H1 (cell line): ENCODE results near the gene BRSK2.
A peak's percentile ranks its signal among the peaks of the same experiment; 100 is the strongest.

Experiments
- EGR1 ChIP-seq: IDR thresholded peaks from 2 replicates; pipeline ENCODE4 v1.6.1; 2011; ENCODE audit warnings: low read depth, low read length, borderline replicate concordance
- GABPA ChIP-seq: IDR thresholded peaks from 2 replicates; pipeline ENCODE4 v1.6.1; 2011; ENCODE audit warnings: mild to moderate bottlenecking, low read length, moderate library complexity, borderline replicate concordance; ENCODE audit not compliant: insufficient read depth
- MAX ChIP-seq: IDR thresholded peaks from 2 replicates; pipeline ENCODE4 v1.6.1; 2012; ENCODE audit warnings: inconsistent platforms
- NANOG ChIP-seq: IDR thresholded peaks from 2 replicates; pipeline ENCODE4 v1.6.1; 2011; ENCODE audit warnings: low read length, low read depth, mild to moderate bottlenecking, inconsistent platforms; ENCODE audit not compliant: insufficient read depth, poor library complexity, severe bottlenecking
- POLR2A ChIP-seq, 2 experiments: IDR thresholded peaks; 1 replicate in 1 of 2; 2 replicates in 1 of 2; pipeline ENCODE4 v1.6.1; 2011; ENCODE audit warnings: low read depth in 2 of 2, low read length in 2 of 2, mild to moderate bottlenecking in 2 of 2; ENCODE audit errors: control extremely low read depth in 1 of 2
- POLR2AphosphoS5 ChIP-seq: IDR thresholded peaks from 2 replicates; pipeline ENCODE4 v1.6.1; 2011; ENCODE audit warnings: low read depth, low read length
- RNF2 ChIP-seq: fragments of 200-900, 300-1000 bp; sonication (generic); IDR thresholded peaks from 2 replicates; pipeline ENCODE4 v1.7.1; 2016; ENCODE audit warnings: borderline replicate concordance, low read depth, mild to moderate bottlenecking, antibody characterized with exemption, low read length; ENCODE audit not compliant: poor library complexity, severe bottlenecking; ENCODE audit errors: missing control alignments
- SIN3A ChIP-seq, 2 experiments: IDR thresholded peaks in 1 of 2; conservative IDR thresholded peaks in 1 of 2; 2 replicates each; pipeline ENCODE4 v1.6.1; 2011 to 2012; ENCODE audit warnings: low read length in 2 of 2, improper control_type of control experiment in 1 of 2, low read depth in 1 of 2, mild to moderate bottlenecking in 1 of 2
- SP4 ChIP-seq: IDR thresholded peaks from 2 replicates; pipeline ENCODE4 v1.6.1; 2012; ENCODE audit warnings: low read length, inconsistent platforms
- TEAD4 ChIP-seq: IDR thresholded peaks from 2 replicates; pipeline ENCODE4 v1.6.1; 2012; ENCODE audit warnings: low read depth, low read length, inconsistent platforms, mixed read lengths
- TF ChIP-seq, protein P1 (sequence below), 3 experiments: IDR thresholded peaks; 1 replicate in 2 of 3; 2 replicates in 1 of 3; pipeline versions ENCODE4 v1.5.1 to v1.6.1; 2011; ENCODE audit warnings: low read length in 3 of 3, mild to moderate bottlenecking in 3 of 3, inconsistent platforms in 2 of 3, low read depth in 1 of 3, moderate library complexity in 1 of 3; ENCODE audit not compliant: insufficient read depth in 1 of 3; ENCODE audit errors: control extremely low read depth in 1 of 3
- TF ChIP-seq, protein P2 (sequence below): IDR thresholded peaks from 2 replicates; pipeline ENCODE4 v1.6.1; 2011; ENCODE audit warnings: low read length, improper control_type of control experiment

- TF ChIP-seq, protein P1, sequence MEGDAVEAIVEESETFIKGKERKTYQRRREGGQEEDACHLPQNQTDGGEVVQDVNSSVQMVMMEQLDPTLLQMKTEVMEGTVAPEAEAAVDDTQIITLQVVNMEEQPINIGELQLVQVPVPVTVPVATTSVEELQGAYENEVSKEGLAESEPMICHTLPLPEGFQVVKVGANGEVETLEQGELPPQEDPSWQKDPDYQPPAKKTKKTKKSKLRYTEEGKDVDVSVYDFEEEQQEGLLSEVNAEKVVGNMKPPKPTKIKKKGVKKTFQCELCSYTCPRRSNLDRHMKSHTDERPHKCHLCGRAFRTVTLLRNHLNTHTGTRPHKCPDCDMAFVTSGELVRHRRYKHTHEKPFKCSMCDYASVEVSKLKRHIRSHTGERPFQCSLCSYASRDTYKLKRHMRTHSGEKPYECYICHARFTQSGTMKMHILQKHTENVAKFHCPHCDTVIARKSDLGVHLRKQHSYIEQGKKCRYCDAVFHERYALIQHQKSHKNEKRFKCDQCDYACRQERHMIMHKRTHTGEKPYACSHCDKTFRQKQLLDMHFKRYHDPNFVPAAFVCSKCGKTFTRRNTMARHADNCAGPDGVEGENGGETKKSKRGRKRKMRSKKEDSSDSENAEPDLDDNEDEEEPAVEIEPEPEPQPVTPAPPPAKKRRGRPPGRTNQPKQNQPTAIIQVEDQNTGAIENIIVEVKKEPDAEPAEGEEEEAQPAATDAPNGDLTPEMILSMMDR (IDR thresholded peaks at IDR 0.05; ENCODE audit: control extremely low read depth in 1 of 3, insufficient read depth in 1 of 3, low read depth in 1 of 3, low read length in 3 of 3), result peak in 2 of 3 experiments; percentile 6 to 11; a peak in 1 of 4 replicates
- TF ChIP-seq, protein P2, sequence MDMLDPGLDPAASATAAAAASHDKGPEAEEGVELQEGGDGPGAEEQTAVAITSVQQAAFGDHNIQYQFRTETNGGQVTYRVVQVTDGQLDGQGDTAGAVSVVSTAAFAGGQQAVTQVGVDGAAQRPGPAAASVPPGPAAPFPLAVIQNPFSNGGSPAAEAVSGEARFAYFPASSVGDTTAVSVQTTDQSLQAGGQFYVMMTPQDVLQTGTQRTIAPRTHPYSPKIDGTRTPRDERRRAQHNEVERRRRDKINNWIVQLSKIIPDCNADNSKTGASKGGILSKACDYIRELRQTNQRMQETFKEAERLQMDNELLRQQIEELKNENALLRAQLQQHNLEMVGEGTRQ, result no peak
- 0 out of 2 replicates have a peak, but pooled peaks have one; percentile 70 for TF ChIP-seq SP4
- TF ChIP-seq POLR2A (IDR thresholded peaks at IDR 0.05; ENCODE audit: control extremely low read depth in 1 of 2, low read depth in 2 of 2, low read length in 2 of 2), result no peak
- no peak for TF ChIP-seq EGR1
- TF ChIP-seq SIN3A (conservative IDR thresholded peaks at IDR 0.05 in 1 of 2, IDR thresholded peaks at IDR 0.05 in 1 of 2; ENCODE audit: low read depth in 1 of 2, low read length in 2 of 2), result no peak; a peak in 1 of 4 replicates
- no peak for TF ChIP-seq POLR2AphosphoS5
- TF ChIP-seq NANOG, result no peak
- no peak for TF ChIP-seq GABPA
- TF ChIP-seq MAX, result peak; percentile 65
- TF ChIP-seq RNF2, result no peak
- no peak for TF ChIP-seq TEAD4
Measured at GRCh38 chr11:1389103-1389931, 417 bp upstream of the BRSK2 start.
